Measurements from ENCODE around the gene THADA.

Gene THADA

DNA sequence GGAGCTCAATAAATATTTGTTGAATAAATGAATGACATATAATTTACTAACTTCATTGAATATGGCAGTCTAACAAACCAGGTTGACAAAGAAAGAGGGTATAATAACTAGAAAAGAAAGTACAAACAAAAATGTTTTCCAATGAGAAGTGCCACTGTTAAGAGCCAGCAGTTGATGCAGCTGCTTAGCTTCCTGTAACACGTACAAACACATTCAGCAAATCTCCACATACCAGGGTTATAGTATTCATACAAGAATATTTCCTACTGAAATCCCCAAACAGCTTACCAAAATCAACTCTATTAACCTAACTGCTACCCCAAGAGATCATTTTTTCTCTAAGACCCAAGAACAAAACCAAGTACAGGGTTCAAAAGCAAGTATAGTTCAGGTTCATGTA lies 77.7 kb downstream of the THADA start:
- no peak for FAIRE-seq
- no peak for DNase-seq (ENCODE audit: insufficient read length, low spot score)

DNA sequence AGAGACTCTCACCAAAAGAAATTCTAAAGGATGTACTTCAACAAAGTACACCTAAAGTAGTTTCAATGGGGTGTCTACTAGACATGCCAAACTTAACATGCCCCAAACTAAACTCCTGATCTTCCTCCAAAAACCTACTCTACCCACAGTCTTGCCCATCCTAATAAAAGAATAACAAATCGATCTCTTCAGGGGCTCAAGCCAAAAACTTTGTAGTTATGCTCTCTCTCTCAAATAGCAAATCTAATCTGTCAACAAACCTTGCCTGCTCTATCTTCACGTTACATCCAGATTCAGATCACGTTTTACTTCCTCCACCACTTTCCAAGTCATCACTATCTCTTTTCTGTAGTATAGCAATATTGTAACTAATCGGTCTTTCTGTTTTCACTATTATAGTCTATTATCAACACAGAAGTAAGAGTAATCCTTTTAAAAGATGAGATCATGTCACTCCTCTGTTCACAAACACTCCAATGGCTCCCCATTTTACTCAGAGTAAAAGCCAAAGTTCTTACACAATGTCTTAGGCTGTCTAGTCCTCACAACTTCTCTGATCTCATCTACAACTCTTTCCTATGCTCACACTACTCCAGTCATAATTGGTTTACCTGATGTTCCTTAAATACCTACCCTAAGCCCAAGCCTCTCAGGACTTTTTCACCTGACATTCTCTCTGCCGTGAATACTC lies 79.9 kb downstream of the THADA start:
- TF ChIP-seq, protein P1, sequence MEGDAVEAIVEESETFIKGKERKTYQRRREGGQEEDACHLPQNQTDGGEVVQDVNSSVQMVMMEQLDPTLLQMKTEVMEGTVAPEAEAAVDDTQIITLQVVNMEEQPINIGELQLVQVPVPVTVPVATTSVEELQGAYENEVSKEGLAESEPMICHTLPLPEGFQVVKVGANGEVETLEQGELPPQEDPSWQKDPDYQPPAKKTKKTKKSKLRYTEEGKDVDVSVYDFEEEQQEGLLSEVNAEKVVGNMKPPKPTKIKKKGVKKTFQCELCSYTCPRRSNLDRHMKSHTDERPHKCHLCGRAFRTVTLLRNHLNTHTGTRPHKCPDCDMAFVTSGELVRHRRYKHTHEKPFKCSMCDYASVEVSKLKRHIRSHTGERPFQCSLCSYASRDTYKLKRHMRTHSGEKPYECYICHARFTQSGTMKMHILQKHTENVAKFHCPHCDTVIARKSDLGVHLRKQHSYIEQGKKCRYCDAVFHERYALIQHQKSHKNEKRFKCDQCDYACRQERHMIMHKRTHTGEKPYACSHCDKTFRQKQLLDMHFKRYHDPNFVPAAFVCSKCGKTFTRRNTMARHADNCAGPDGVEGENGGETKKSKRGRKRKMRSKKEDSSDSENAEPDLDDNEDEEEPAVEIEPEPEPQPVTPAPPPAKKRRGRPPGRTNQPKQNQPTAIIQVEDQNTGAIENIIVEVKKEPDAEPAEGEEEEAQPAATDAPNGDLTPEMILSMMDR (IDR thresholded peaks at IDR 0.05; ENCODE audit: insufficient read depth, missing control alignments) = no peak
- FAIRE-seq = no peak
- DNase-seq (ENCODE audit: insufficient read length, low spot score) = no peak

More for the DNA sequence above, 77.7 kb downstream of the THADA start:
- TF ChIP-seq, protein P1 (IDR thresholded peaks at IDR 0.05; ENCODE audit: insufficient read depth, missing control alignments) = no peak

DNA sequence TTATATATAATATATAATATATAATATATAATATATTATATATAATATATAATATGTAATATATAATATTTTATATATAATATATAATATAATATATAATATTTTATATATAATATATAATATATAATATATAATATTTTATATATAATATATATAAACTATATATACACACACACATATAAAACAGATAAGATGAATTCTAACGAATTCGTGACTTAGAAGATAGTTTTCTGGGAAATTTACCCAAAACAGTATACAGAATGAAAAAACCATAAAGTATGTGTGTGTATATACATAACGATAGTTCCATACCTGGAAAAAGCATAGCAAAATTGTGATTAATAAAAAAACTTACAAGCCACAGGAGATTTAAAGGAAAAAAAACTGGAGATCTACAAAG lies 80.6 kb downstream of the THADA start:
- FAIRE-seq = no peak
- TF ChIP-seq, protein P1 (IDR thresholded peaks at IDR 0.05; ENCODE audit: insufficient read depth, missing control alignments) = no peak
- no peak for DNase-seq (ENCODE audit: insufficient read length, low spot score)

DNA sequence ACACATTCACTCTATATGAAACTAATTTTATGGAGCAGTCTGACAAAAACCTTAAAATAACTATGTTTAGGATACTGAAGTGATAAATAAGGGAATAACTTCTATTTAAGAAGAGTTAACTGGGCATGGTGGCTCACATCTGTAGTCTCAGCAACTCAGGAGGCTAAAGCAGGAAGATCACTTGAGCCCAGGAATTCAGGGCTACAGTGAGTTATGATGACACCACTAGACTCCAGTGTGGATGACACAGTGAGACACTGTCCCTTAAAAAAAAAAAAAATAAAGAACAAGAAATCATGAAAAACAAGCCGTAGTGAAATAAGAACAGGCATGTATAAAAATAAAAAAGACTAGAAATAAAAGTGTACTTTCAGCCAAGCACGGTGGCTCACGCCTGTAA lies 82.0 kb downstream of the THADA start:
- FAIRE-seq (no peak), DNase-seq (ENCODE audit: insufficient read length, low spot score) (no peak)
- TF ChIP-seq, protein P1 (IDR thresholded peaks at IDR 0.05; ENCODE audit: insufficient read depth, missing control alignments) = no peak

DNA sequence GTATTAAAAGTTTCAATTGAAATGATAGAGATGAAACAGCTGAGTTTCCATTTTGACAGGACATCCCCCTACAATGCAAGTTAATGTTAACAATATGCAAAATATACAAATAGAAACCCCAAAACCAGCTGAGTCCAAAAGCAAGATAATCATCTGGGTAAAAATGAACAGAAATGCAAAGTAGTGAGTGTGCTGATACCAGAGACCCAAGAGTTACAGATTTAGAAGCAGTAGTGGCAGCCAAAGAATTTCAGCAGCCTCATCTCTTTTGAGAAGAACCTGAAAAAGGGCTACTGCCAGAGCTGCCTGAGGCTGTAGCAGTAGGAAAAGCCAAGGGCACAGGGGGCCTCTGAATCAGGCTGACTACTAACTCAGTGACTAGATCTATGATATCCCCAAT lies 82.6 kb downstream of the THADA start:
- TF ChIP-seq, protein P1 (IDR thresholded peaks at IDR 0.05; ENCODE audit: insufficient read depth, missing control alignments) = no peak
- FAIRE-seq (no peak), DNase-seq (ENCODE audit: insufficient read length, low spot score) (no peak)

DNA sequence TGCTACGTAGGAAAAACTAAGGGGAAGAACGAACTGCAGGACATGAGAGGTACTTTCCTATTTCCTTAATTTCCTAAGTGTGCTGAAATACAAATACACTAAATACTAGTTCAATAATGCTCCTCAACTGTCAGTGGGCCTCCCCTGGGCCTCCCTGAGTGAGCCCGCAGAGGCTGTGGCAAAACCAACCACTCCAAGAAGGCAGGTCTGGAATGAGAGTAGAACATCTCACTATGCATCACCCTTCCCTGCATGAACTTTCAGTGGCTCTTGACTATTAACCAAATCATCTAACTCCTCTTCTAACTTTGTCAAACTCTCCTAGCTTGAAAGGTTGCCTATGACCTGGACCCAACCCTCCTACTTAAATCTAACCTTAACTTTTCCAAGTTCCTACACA lies 84.6 kb downstream of the THADA start:
- FAIRE-seq = no peak
- DNase-seq (ENCODE audit: insufficient read length, low spot score) = no peak
- TF ChIP-seq, protein P1 (IDR thresholded peaks at IDR 0.05; ENCODE audit: insufficient read depth, missing control alignments) = no peak

DNA sequence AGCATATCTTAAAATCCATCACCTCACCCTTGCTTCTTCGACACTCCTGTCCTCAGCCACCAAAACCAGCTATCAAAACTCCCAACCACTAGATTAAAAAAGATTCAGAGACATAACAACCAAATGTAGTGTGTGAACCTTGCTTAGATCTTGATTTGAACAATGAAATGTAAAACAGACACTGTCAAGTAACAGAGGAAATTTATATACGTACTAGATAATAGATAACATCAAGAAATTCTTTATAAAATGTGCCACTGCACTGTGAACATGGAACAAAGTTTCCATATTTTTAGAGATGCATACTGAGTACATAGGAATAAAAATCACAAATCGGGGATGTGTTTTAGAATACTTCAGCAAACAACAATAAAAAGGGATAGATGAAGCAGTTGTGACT lies 86.0 kb downstream of the THADA start:
- DNase-seq (ENCODE audit: insufficient read length, low spot score) (no peak), FAIRE-seq (peak; percentile 25)
- TF ChIP-seq, protein P1 (IDR thresholded peaks at IDR 0.05; ENCODE audit: insufficient read depth, missing control alignments) = no peak

Measured in D721Med (cell line).